IPS-11a (cell line): Measurements from ENCODE around the gene ZIC3.
"Not testable (repeated sequence)": the region's sequence is repeated elsewhere in the genome, so short reads cannot be mapped to it uniquely, and the experiment has no call there.

ENCODE experiments used
- H3K4me3 ChIP-seq: one replicate; pipeline ENCODE4 v1.5.1; 2013; ENCODE audit warnings: low read depth, low read length, control low read depth

ZIC3 gene

GRCh38 chrX:137565921-137566745 is at the start of gene ZIC3:
ZIC3 (plus strand) TSS chrX:137566127; CDS start chrX:137566692, 565 bp downstream.
- H3K4me3 ChIP-seq = peak within 1 kb of the TSS; percentile 72

- H3K4me3 ChIP-seq = no peak overlapping the region
These were observed 46.5 kb upstream of the ZIC3 start for GRCh38 chrX:137519459-137519858.

GRCh38 chrX:137545711-137546651 is 19.9 kb upstream of the ZIC3 start:
- H3K4me3 ChIP-seq = no peak overlapping the region

- H3K4me3 ChIP-seq = peak overlapping the region; percentile 8
These were observed 18.6 kb upstream of the ZIC3 start for GRCh38 chrX:137547291-137547690.

GRCh38 chrX:137548261-137548660 is 17.7 kb upstream of the ZIC3 start:
- H3K4me3 ChIP-seq = no peak overlapping the region

- H3K4me3 ChIP-seq = peak overlapping the region; percentile 1
These were observed 16.9 kb upstream of the ZIC3 start for GRCh38 chrX:137549073-137549472.

- H3K4me3 ChIP-seq = no peak overlapping the region
These were observed 15.9 kb upstream of the ZIC3 start for GRCh38 chrX:137549851-137550664.

- H3K4me3 ChIP-seq = no peak overlapping the region
These were observed 15.2 kb upstream of the ZIC3 start for GRCh38 chrX:137550665-137551261.

GRCh38 chrX:137552098-137552497 is 13.8 kb upstream of the ZIC3 start:
- not testable (repeated sequence) for H3K4me3 ChIP-seq

- H3K4me3 ChIP-seq = peak overlapping the region; percentile 51
These were observed 3.8 kb upstream of the ZIC3 start for GRCh38 chrX:137562096-137562495.

- peak overlapping the region; percentile 58 for H3K4me3 ChIP-seq
These were observed 2.0 kb upstream of the ZIC3 start for GRCh38 chrX:137563681-137564651.

- H3K4me3 ChIP-seq = peak overlapping the region; percentile 58
These were observed 516 bp upstream of the ZIC3 start for GRCh38 chrX:137565318-137565904.

- H3K4me3 ChIP-seq = peak overlapping the region; percentile 72
These were observed 1.1 kb downstream of the ZIC3 start for GRCh38 chrX:137566746-137567679.

GRCh38 chrX:137567682-137568232 is 1.8 kb downstream of the ZIC3 start:
- peak overlapping the region; percentile 72 for H3K4me3 ChIP-seq

- peak overlapping the region; percentile 67 for H3K4me3 ChIP-seq
These were observed 3.0 kb downstream of the ZIC3 start for GRCh38 chrX:137568741-137569469.

- peak overlapping the region; percentile 62 for H3K4me3 ChIP-seq
These were observed 3.6 kb downstream of the ZIC3 start for GRCh38 chrX:137569470-137569891.
